Brain microvascular endothelial cell (primary cell): ENCODE measurements around the gene LINC00305.

ENCODE experiments used
- DNase-seq: peaks from one replicate; pipeline ENCODE4 v3.0.0-alpha.2; 2020
- H3K27ac ChIP-seq: fragments of 250-450 bp; sonication (Bioruptor Pico); 2 replicates; pipeline ENCODE4 v1.5.1; 2020; ENCODE audit warnings: mild to moderate bottlenecking, moderate library complexity
- H3K27me3 ChIP-seq: fragments of 250-450 bp; sonication (Bioruptor Pico); replicated peaks from 2 replicates; pipeline ENCODE4 v1.5.1; 2020; ENCODE audit warnings: mild to moderate bottlenecking
- H3K36me3 ChIP-seq: fragments of 250-450 bp; sonication (Bioruptor Pico); replicated peaks from 2 replicates; pipeline ENCODE4 v1.5.1; 2020; ENCODE audit warnings: mild to moderate bottlenecking
- H3K4me3 ChIP-seq: 2 replicates; pipeline ENCODE4 v1.5.1; 2011; ENCODE audit warnings: low read depth, mild to moderate bottlenecking, control low read depth, low read length, moderate library complexity
- CTCF ChIP-seq: IDR thresholded peaks from 2 replicates; pipeline ENCODE4 v1.5.1; 2011; ENCODE audit warnings: low read depth, mild to moderate bottlenecking, moderate library complexity, low read length, control low read depth, inconsistent platforms; ENCODE audit errors: missing control alignments
- in situ Hi-C: cut with HindIII; loops from 2 replicates; pipeline ENCODE4 v1.10.0; 2017; ENCODE audit warnings: low sequenced_read_pairs, low pct_ligation_motif_present

LINC00305 gene

GRCh38 chr18:64179556-64180080 lies 30.7 kb upstream of the LINC00305 start:
- in situ Hi-C loops: no loop called here
- no peak for DNase-seq
- no peak for TF ChIP-seq CTCF

GRCh38 chr18:64178860-64179259 lies 30.0 kb upstream of the LINC00305 start:
- Histone ChIP-seq H3K27me3 (no peaks in the 10 kb centered on the region), H3K4me3 (no peak overlapping the region), H3K27ac (no peak overlapping the region), H3K36me3 (no peaks in the 10 kb centered on the region)
- no peak for DNase-seq
- no peak for TF ChIP-seq CTCF
- in situ Hi-C loops: no loop called here

More at GRCh38 chr18:64179556-64180080, 30.7 kb upstream of the LINC00305 start:
- Histone ChIP-seq H3K36me3 (no peaks in the 10 kb centered on the region), H3K4me3 (no peak overlapping the region), H3K27ac (no peak overlapping the region), H3K27me3 (no peaks in the 10 kb centered on the region)

DNA sequence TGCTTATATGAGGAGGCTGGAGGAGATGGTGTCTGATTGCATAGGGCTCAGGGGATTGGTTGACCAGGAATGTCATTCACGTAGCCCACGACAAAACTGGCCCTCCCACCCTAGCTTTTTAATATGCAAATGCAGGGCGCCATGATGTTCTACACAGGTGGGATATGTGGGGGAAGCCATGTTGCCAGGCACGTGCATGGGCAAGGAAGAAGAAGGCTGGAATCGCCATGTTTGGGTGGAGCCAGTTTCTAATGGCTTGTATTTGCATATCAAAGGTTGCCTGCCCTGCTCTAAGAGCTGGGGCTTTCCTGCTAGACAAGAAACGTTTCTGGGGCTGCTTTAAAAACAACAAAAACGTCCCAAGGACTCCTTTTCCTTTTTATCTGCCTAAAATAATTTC lies 26.5 kb upstream of the LINC00305 start:
- H3K36me3 ChIP-seq: no peaks in the 10 kb centered on the region
- no peak for DNase-seq
- no peaks in the 10 kb centered on the region for H3K27me3 ChIP-seq
- in situ Hi-C loops: no loop called here
- H3K4me3 ChIP-seq: no peak overlapping the region
- TF ChIP-seq CTCF: no peak
- H3K27ac ChIP-seq: no peak overlapping the region

DNA sequence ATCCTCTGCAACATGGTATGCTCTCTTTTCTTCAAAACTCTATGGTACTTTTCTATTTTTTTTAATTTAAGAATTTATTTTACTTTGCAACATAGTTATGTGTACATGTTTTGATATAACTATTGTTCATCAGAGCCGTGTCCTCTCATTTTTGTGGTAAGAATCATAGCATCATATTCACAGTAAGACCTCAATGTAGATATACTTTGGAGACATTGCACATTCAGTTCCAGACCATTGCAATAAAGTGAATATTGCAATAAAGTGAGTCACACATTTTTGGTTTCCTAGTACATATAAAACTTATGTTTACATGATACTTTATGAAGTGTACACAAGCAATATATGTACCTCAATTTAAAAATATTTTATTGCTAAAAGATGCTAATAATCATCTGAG lies 22.7 kb upstream of the LINC00305 start:
- no peak for DNase-seq
- TF ChIP-seq CTCF: no peak
- Histone ChIP-seq H3K27me3 (no peaks in the 10 kb centered on the region), H3K27ac (no peak overlapping the region), H3K36me3 (no peaks in the 10 kb centered on the region), H3K4me3 (no peak overlapping the region)
- in situ Hi-C loops: no loop called here

DNA sequence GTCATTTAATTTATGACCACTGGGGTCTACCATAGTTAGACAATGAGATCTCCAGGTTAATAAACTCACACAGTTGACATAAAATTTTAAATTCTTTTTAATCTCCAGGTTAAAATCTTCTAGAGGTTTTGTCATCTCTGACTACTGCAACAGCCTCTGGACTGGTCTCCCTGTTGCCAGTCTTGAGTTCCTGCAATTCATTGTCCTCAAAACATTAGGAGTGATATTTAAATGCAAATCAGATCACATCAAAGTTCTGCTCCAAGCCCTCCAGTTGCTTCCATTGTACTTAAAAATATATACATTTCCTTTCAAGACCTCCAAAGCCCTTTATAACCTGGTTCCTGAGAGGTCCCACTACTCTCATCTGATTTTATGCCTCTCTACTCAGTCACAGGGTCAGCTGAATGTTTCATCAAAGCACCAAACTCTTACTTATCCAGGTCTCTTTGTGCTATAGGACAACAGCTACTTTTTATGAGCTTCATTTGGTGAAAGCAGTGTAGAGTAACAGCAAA lies 18.6 kb upstream of the LINC00305 start:
- TF ChIP-seq CTCF: no peak
- in situ Hi-C loops: no loop called here

DNA sequence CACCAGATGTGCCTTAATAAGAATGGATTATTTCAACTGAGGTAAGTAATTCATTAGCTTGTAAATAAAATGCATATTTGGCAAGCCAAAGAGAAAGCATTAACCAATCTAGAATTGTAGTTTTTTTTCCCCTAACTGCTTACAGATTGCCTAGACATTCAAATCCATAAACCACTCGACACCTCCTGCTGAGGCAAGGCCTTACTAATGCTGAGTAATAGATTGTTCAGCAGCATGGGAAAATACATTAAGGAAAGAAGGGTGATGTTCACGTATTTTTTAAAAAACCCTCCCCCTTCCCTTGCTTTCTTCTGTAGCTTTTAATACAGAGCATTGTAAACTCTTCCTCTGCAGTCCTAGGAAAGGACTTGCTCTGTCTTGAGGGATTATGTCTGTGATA lies 17.0 kb upstream of the LINC00305 start:
- Histone ChIP-seq H3K4me3 (no peak overlapping the region), H3K27ac (peak overlapping the region; percentile 4), H3K27me3 (no peaks in the 10 kb centered on the region), H3K36me3 (no peaks in the 10 kb centered on the region)
- DNase-seq: peak; percentile 83
- in situ Hi-C loops: no loop called here
- TF ChIP-seq CTCF: no peak

More for the DNA sequence above, 18.6 kb upstream of the LINC00305 start:
- H3K27me3 ChIP-seq: no peaks in the 10 kb centered on the region
- no peak for DNase-seq
- H3K36me3 ChIP-seq: no peaks in the 10 kb centered on the region
- no peak overlapping the region for H3K4me3 ChIP-seq
- no peak overlapping the region for H3K27ac ChIP-seq
